Natural killer cell (primary cell): ENCODE data around the gene NMNAT3. TPM values are rescaled to one million over a fixed set of nuclear protein-coding genes. Genes with fewer than 3 reads are reported as not detected.
A peak's percentile ranks its signal among the peaks of the same experiment; 100 is the strongest.

Experiments
- ATAC-seq, 3 donors: fragments of 150-1000 bp in 2 of 3; fragments of 200-7000 bp in 1 of 3; cut with Tn5 transposase; 1 replicate in 1 of 3; 2 replicates in 2 of 3; pipeline ENCODE4 v1.10.0; 2021; ENCODE audit warnings: mild to moderate bottlenecking in 2 of 3, moderate library complexity in 2 of 3
- DNase-seq, 2 donors: peaks; one replicate each; pipeline versions ENCODE4 v3.0.0 to v3.0.0-alpha.2; 2013 to 2021; ENCODE audit warnings: mixed read lengths in 1 of 2
- H3K27ac ChIP-seq: one replicate; pipeline ENCODE4 v1.5.1; 2013; ENCODE audit warnings: mild to moderate bottlenecking, low read length
- H3K27me3 ChIP-seq: one replicate; pipeline ENCODE4 v1.6.1; 2013; ENCODE audit warnings: low read length; ENCODE audit not compliant: control insufficient read depth, insufficient read depth
- H3K36me3 ChIP-seq: one replicate; pipeline ENCODE4 v1.6.1; 2013; ENCODE audit warnings: low read length; ENCODE audit not compliant: control insufficient read depth, insufficient read depth
- H3K4me1 ChIP-seq: one replicate; pipeline ENCODE4 v1.6.1; 2013; ENCODE audit warnings: low read length; ENCODE audit not compliant: control insufficient read depth, insufficient read depth
- H3K4me3 ChIP-seq: one replicate; pipeline ENCODE4 v1.5.1; 2013; ENCODE audit warnings: low read length
- H3K9me3 ChIP-seq: one replicate; pipeline ENCODE4 v1.6.1; 2013; ENCODE audit warnings: low read length; ENCODE audit not compliant: control insufficient read depth, insufficient read depth
- H3K27ac Mint-ChIP-seq, 2 donors: one replicate each; pipeline ENCODE4 v1.8.0; 2022; ENCODE audit warnings: mild to moderate bottlenecking in 2 of 2, mixed read lengths in 2 of 2, moderate library complexity in 1 of 2
- H3K27me3 Mint-ChIP-seq, 2 donors: one replicate each; pipeline ENCODE4 v1.8.0; 2022; ENCODE audit warnings: low read depth in 2 of 2, mixed read lengths in 2 of 2
- H3K36me3 Mint-ChIP-seq: one replicate; pipeline ENCODE4 v1.8.0; 2022; ENCODE audit warnings: mixed read lengths
- H3K4me1 Mint-ChIP-seq, 2 donors: one replicate each; pipeline ENCODE4 v1.8.0; 2022; ENCODE audit warnings: mixed read lengths in 2 of 2
- H3K4me3 Mint-ChIP-seq: one replicate; pipeline ENCODE4 v1.8.0; 2022; ENCODE audit warnings: mild to moderate bottlenecking, moderate library complexity, mixed read lengths
- H3K9me3 Mint-ChIP-seq, 2 donors: one replicate each; pipeline ENCODE4 v1.8.0; 2022; ENCODE audit warnings: mixed read lengths in 2 of 2
- CTCF ChIP-seq: fragments of 200-600 bp; IDR thresholded peaks from one replicate; pipeline ENCODE4 v1.8.0; 2022; ENCODE audit warnings: antibody characterized with exemption
- WGBS: methylation state at CpG from one replicate; pipeline ENCODE4 v1.1.7; 2013; ENCODE audit warnings: missing lambda C conversion rate; ENCODE audit not compliant: insufficient coverage; 5-methylcytosine and 5-hydroxymethylcytosine counted together
- intact Hi-C: fragments of 100-400 bp; cut with micrococcal nuclease; formaldehyde crosslinking; loops from one replicate; pipeline ENCODE4 v1.14.2; 2022
- total RNA-seq, 4 donors: library from RNA; stranded (reverse); fragments of 120-200 nt in 1 of 4; gene quantifications; one replicate each; pipeline versions ENCODE4 v1.2.3 to v1.2.4, GENCODE V29; 2013 to 2022

NMNAT3 gene
- total RNA-seq, 3 donors from 2014 or later (not counting 1 experiment from before 2014, with no cell fraction given) = 1.6 to 3.7 (median 2.2) TPM

GRCh38 chr3:139518926-139519842 is 158.6 kb downstream of the NMNAT3 start:
- Mint-ChIP-seq H3K4me1 (no peaks in the 10 kb centered on the region), H3K27ac (no peak overlapping the region), H3K36me3 (no peaks in the 10 kb centered on the region), H3K9me3 (no peaks in the 10 kb centered on the region), H3K4me3 (no peak overlapping the region), H3K27me3 (peaks cover 0 to 5% of the 10 kb centered on the region in 2 donors)
- intact Hi-C loops = no loop called here
- ATAC-seq (peak in 1 of 3 donors; percentile 15), DNase-seq (no peak)
- no peaks in the 10 kb centered on the region for H3K27me3 ChIP-seq
- 89% methylated on average over 9 of the region's 9 CpGs for WGBS
- H3K9me3 ChIP-seq = no peaks in the 10 kb centered on the region
- no peaks in the 10 kb centered on the region for H3K4me1 ChIP-seq
- no peaks in the 10 kb centered on the region for H3K36me3 ChIP-seq
- no peak for TF ChIP-seq CTCF
- H3K27ac ChIP-seq = no peak overlapping the region
- no peak overlapping the region for H3K4me3 ChIP-seq

GRCh38 chr3:139518306-139518705 is 159.5 kb downstream of the NMNAT3 start:
- no peaks in the 10 kb centered on the region for H3K9me3 Mint-ChIP-seq
- no peaks in the 10 kb centered on the region for H3K9me3 ChIP-seq
- WGBS = 88% methylated on average over 5 of the region's 6 CpGs
- peaks cover 0 to 5% of the 10 kb centered on the region in 2 donors for H3K27me3 Mint-ChIP-seq
- no peak overlapping the region for H3K27ac ChIP-seq
- H3K27me3 ChIP-seq = no peaks in the 10 kb centered on the region
- no peak overlapping the region for H3K27ac Mint-ChIP-seq
- H3K36me3 ChIP-seq = no peaks in the 10 kb centered on the region
- DNase-seq = no peak
- no peak overlapping the region for H3K4me3 Mint-ChIP-seq
- no peak for TF ChIP-seq CTCF
- no peaks in the 10 kb centered on the region for H3K4me1 Mint-ChIP-seq
- H3K4me1 ChIP-seq = no peaks in the 10 kb centered on the region
- no peak overlapping the region for H3K4me3 ChIP-seq
- intact Hi-C loops = no loop called here
- no peak for ATAC-seq
- H3K36me3 Mint-ChIP-seq = no peaks in the 10 kb centered on the region

- DNase-seq (no peak), ATAC-seq (no peak)
- WGBS = 81% methylated on average over 5 of the region's 5 CpGs
- no peaks in the 10 kb centered on the region for H3K36me3 Mint-ChIP-seq
- H3K4me3 Mint-ChIP-seq = no peak overlapping the region
- Histone ChIP-seq H3K4me3 (no peak overlapping the region), H3K27me3 (no peaks in the 10 kb centered on the region), H3K9me3 (no peaks in the 10 kb centered on the region), H3K36me3 (no peaks in the 10 kb centered on the region), H3K4me1 (no peaks in the 10 kb centered on the region), H3K27ac (no peak overlapping the region)
- H3K27me3 Mint-ChIP-seq = peaks cover 0 to 3% of the 10 kb centered on the region in 2 donors
- TF ChIP-seq CTCF = no peak
- no peaks in the 10 kb centered on the region for H3K4me1 Mint-ChIP-seq
- no peak overlapping the region for H3K27ac Mint-ChIP-seq
- intact Hi-C loops = no loop called here
- no peaks in the 10 kb centered on the region for H3K9me3 Mint-ChIP-seq
Observed at GRCh38 chr3:139517321-139518065, 160.3 kb downstream of the NMNAT3 start.
